K562 (cell line): Measurements from ENCODE around the gene TSHR.

Experiments used
- GTF3C2 ChIP-seq: IDR thresholded peaks from 3 replicates; pipeline ENCODE4 v1.6.1; 2011; ENCODE audit warnings: borderline replicate concordance, mild to moderate bottlenecking, moderate library complexity; ENCODE audit not compliant: insufficient read length; ENCODE audit errors: extremely low read depth
- MEF2A ChIP-seq: IDR thresholded peaks from 2 replicates; pipeline ENCODE4 v1.6.1; 2011; ENCODE audit warnings: low read depth, mild to moderate bottlenecking, low read length, moderate library complexity; ENCODE audit not compliant: control insufficient read depth
- PHF8 ChIP-seq: fragments of 200-600 bp; sonication (generic); IDR thresholded peaks from 2 replicates; pipeline ENCODE4 v1.6.1; 2012; ENCODE audit warnings: mixed run types, mild to moderate bottlenecking, inconsistent platforms, low read length, moderate library complexity, borderline replicate concordance
- POLR2AphosphoS2 ChIP-seq: IDR thresholded peaks from 2 replicates; pipeline ENCODE4 v1.6.1; 2012; ENCODE audit warnings: low read length, improper control_type of control experiment
- REST ChIP-seq, 2 experiments: fragments of 450-650 bp; formaldehyde crosslinking in 1 of 2; IDR thresholded peaks; 2 replicates each; pipeline versions ENCODE4 v1.4.0 to v1.6.1; 2014 to 2020; ENCODE audit warnings: mild to moderate bottlenecking in 2 of 2, borderline replicate concordance in 1 of 2, low read depth in 1 of 2
- TF ChIP-seq, protein P1 (sequence below), 3 experiments: IDR thresholded peaks in 2 of 3; conservative IDR thresholded peaks in 1 of 3; 2 replicates each; pipeline ENCODE4 v1.5.1; 2011 to 2012; ENCODE audit warnings: low read length in 3 of 3, mild to moderate bottlenecking in 3 of 3, control low read depth in 2 of 3, improper control_type of control experiment in 1 of 3, inconsistent platforms in 1 of 3, low read depth in 1 of 3, mixed read lengths in 1 of 3, moderate library complexity in 1 of 3; ENCODE audit not compliant: insufficient read depth in 2 of 3
- TF ChIP-seq, protein P2 (sequence below): sonication (generic); formaldehyde crosslinking; IDR thresholded peaks from 2 replicates; pipeline ENCODE4 v1.8.0; 2023; ENCODE audit warnings: mild to moderate bottlenecking, missing genetic modification reagents

GRCh38 chr14:81193924-81194633, 238.7 kb downstream of the TSHR start:
- TF ChIP-seq MEF2A: no peak
- TF ChIP-seq, protein P1, sequence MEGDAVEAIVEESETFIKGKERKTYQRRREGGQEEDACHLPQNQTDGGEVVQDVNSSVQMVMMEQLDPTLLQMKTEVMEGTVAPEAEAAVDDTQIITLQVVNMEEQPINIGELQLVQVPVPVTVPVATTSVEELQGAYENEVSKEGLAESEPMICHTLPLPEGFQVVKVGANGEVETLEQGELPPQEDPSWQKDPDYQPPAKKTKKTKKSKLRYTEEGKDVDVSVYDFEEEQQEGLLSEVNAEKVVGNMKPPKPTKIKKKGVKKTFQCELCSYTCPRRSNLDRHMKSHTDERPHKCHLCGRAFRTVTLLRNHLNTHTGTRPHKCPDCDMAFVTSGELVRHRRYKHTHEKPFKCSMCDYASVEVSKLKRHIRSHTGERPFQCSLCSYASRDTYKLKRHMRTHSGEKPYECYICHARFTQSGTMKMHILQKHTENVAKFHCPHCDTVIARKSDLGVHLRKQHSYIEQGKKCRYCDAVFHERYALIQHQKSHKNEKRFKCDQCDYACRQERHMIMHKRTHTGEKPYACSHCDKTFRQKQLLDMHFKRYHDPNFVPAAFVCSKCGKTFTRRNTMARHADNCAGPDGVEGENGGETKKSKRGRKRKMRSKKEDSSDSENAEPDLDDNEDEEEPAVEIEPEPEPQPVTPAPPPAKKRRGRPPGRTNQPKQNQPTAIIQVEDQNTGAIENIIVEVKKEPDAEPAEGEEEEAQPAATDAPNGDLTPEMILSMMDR (IDR thresholded peaks at IDR 0.05 in 2 of 3, conservative IDR thresholded peaks at IDR 0.05 in 1 of 3; ENCODE audit: insufficient read depth in 2 of 3, low read depth in 1 of 3, low read length in 3 of 3): no peak
- TF ChIP-seq GTF3C2: no peak
- no peak for TF ChIP-seq REST (IDR thresholded peaks at IDR 0.05; ENCODE audit: borderline replicate concordance)
- no peak for TF ChIP-seq REST (CRISPR knock-in tag; IDR thresholded peaks at IDR 0.05; ENCODE audit: low read depth)
- TF ChIP-seq PHF8: no peak
- TF ChIP-seq POLR2AphosphoS2: no peak
- TF ChIP-seq, protein P2, sequence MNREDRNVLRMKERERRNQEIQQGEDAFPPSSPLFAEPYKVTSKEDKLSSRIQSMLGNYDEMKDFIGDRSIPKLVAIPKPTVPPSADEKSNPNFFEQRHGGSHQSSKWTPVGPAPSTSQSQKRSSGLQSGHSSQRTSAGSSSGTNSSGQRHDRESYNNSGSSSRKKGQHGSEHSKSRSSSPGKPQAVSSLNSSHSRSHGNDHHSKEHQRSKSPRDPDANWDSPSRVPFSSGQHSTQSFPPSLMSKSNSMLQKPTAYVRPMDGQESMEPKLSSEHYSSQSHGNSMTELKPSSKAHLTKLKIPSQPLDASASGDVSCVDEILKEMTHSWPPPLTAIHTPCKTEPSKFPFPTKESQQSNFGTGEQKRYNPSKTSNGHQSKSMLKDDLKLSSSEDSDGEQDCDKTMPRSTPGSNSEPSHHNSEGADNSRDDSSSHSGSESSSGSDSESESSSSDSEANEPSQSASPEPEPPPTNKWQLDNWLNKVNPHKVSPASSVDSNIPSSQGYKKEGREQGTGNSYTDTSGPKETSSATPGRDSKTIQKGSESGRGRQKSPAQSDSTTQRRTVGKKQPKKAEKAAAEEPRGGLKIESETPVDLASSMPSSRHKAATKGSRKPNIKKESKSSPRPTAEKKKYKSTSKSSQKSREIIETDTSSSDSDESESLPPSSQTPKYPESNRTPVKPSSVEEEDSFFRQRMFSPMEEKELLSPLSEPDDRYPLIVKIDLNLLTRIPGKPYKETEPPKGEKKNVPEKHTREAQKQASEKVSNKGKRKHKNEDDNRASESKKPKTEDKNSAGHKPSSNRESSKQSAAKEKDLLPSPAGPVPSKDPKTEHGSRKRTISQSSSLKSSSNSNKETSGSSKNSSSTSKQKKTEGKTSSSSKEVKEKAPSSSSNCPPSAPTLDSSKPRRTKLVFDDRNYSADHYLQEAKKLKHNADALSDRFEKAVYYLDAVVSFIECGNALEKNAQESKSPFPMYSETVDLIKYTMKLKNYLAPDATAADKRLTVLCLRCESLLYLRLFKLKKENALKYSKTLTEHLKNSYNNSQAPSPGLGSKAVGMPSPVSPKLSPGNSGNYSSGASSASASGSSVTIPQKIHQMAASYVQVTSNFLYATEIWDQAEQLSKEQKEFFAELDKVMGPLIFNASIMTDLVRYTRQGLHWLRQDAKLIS (CRISPR knock-in tag): no peak
